Suppressor macrophage treated with lipopolysaccharide for 1 hour (primary cell): Measurements from ENCODE around the gene USF1.

Source experiments
- DNase-seq, 3 donors: peaks; one replicate each; pipeline ENCODE4 v3.0.0-alpha.2; 2020 to 2022

Gene USF1

DNA sequence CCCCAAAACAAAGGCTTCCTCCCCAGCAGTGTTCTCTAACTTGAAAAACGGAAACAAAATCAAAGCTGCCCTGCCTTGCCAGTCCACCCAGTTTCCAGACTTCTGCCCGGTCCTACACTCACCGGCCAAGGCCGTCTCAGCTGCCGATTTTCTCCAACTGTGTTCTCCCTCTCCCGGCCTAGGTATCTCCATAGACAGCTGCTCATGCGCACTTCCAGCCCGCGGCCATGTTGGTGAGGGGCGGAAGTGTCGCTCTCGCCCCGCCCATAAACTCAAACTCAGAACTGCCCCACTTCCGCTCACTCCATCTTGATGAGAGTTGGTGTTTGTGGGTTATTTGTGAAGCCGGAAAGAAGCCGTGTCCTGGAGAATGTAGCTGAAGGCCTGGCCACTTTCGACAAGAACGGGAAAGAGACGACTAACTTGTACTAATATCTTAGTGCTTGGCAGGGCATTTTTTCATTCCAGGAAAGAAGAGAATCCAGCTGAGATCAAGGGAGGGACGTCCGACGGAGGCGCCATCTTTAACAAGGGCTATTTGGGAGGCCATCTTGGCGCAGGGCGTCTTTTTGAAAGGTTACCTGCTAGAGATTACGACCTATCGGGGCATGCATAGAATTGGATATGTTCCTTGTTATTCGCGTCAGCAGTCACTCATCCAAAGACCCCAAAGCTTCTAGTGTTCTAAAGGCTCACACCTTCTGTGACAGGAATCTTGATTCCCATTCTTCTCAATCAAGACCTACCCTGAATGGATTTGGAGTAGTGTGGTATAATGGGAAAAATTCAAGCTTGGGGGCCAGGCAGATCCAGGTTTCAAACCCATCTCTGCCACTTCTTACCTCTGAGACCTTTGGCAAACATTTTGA lies at the start of gene USF1:
Gene USF1, minus strand, starts transcription at position 242 of the 869 bp plus-strand sequence. CDS start 2,702 bp downstream, outside the sequence.
- DNase-seq = peak; percentile 95 to 97 (median 97)

DNA sequence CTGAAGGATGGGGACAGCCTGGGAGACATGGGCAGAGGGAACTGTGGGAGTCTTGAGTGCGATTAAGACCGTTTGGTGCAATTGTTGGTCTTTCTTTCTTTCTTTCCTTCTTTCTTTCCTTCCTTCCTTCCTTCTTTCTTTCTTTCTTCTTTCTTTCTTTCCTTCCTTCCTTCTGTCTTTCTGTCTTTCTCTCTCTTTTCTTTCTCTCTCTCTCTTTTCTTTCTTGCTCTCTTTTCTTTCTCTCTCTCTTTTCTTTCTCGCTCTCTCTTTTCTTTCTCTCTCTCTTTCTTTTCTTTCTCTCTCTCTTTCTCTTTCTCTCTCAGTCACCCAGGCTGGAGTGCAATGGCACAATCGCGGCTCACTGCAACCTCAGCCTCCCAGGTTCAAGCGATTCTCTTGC lies 49.5 kb upstream of the USF1 start:
- no peak for DNase-seq

- DNase-seq = no peak
Measured at GRCh38 chr1:161094481-161094880, 48.7 kb upstream of the USF1 start.

- DNase-seq = peak; percentile 74 to 82 (median 75)
Measured at GRCh38 chr1:161092621-161093028, 46.8 kb upstream of the USF1 start.

- DNase-seq = no peak
Measured at GRCh38 chr1:161091796-161092507, 46.2 kb upstream of the USF1 start.

GRCh38 chr1:161091093-161091492 lies 45.3 kb upstream of the USF1 start:
- no peak for DNase-seq

- DNase-seq = no peak
Measured at GRCh38 chr1:161090617-161091016, 44.8 kb upstream of the USF1 start.

GRCh38 chr1:161089938-161090337 lies 44.2 kb upstream of the USF1 start:
- no peak for DNase-seq

DNA sequence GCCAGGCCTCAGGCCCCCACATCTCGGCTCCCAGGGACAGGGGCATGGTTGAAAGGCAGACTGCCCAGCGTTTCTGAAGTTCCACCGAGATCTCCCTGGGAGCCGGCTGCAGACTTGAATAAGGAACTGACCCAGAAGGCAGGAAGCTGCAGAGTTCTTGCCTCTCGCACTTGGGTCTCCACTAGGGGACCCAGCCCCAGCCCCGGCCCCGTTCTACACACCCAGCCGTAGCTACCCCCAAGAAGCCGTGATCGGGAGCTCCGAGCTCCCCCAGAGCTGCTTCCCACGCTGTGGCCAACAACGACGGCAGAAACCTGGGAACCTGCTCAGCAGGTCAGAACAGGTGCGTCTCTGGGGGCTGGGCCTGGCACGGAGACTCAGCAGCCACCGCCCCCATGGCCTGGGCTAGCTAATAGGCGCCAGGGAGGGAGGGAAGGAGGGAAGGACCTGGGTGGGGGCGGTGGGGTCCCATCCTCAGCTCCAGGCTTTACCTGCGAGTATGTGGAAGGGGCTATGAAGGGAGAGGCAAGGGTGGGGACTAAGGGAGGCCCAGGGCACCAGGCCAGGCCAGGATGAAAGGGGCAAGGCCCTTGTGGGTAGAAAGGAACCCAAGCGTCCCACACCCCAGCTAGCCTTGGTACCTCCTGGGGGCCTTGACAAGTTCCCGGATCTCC lies 43.6 kb upstream of the USF1 start, which contains the start of gene NECTIN4:
Gene NECTIN4, minus strand, starts transcription at position 308 of the 674 bp plus-strand sequence. Its CDS starts 262 bp downstream, at position 46.
- DNase-seq = peak; percentile 61 to 66 (median 62)

DNA sequence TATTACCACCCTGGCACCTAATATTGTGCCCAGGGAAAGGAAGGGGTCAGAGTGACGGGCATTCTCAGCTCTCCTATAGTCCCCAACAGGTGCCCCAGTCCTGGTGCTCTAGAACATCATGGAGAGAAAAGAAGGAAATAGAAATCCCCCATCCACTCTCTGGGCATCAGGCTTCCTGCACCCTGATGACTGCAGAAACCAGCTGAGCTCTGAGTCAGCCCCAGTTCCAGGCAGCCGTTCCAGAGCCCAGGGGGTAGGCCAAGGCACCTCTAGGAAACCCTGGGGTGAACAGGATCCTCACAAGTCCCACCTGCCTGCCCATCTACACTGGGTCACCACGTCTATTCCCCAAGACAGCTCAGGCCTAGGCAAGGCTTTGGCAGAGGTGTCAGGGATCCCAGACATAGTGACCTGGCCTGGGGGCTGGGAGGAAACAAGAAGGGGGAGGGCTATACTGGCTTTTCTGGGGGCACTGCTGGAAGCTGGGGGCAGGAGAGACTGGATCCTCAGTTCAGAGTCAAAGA lies 42.9 kb upstream of the USF1 start:
- DNase-seq = peak; percentile 85 to 88 (median 87)

DNA sequence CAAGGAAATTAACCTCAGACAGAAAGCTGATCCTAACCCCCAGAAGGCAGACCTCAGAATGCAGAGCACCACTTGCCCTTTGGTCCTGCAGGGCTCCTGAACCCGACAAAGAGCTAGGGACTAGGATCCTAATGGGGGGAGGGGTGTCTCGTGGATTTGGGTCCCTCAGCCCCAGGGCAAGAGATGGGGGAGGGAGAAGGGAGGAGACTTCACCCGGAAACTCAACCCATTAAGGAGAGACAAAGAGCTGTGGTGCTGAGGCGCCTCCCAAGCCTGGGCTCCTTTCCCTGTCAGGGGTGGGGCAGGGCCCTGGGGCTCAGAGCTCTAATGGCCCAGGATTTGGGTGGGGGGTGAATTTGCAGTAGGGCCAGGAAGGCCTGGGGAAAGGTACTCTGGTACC lies 40.7 kb upstream of the USF1 start:
- DNase-seq = no peak

DNA sequence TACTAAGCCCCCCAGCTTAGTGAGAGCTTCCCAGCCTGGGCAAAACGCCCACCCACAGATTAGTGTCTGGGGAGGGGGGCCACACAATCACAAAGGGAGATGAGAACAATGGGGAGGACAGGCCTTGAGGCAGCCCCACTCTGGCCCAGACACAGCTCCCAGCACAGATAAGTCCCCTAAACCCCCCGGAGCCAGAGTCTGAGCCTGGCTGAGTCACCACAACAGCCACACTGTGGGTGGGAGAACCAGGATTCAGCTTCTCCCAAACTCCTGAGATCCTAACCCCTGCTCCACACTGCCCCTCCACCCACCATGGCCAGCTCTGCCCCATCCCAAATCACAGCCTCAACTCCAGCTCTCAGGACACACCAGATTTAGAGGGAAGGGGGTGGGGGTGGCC lies 39.4 kb upstream of the USF1 start:
- DNase-seq = peak in 1 of 3 donors; percentile 34

- no peak for DNase-seq
Measured at GRCh38 chr1:161084597-161084988, 38.8 kb upstream of the USF1 start.

DNA sequence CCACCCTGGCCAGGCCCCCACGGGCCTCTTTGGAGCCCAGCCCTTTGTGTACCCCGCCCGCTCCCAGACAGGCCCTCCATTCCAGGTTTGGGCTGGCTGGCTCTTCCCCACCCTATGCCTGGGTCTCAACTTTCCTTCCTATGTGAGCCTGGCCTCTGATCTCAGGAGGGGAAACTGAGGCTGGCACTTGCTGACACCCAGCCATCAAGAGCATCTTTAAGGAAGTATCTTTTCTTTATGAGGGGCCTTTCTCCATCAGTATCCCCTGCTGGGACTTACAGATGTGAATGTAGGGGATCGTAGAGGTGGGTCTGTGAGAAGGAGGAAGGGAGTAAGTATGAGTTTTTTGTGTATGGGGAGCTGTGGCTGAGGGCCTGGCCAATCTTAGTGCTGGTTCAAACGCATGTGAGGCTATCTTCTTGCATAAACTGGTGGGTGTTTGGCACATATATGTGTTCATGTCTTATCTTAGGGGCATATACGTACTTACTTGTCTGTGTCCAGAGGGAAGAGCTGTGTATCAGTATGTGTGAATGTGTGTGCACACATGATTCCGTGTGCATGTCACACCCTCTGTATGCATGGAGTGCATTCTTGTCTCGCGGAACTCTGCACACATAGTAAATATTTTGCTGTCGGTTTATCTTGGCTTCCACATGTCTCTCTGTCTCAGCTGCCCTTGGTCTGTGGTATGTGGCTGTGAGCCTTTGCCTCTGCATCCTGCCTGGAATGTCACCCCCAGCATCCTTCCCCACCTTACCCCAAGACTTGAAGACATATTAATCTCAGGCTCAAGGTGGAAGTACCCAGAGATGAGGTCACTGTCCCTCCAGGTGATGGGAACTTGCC lies 38.2 kb upstream of the USF1 start:
- DNase-seq = no peak

GRCh38 chr1:161082996-161083747 lies 37.4 kb upstream of the USF1 start:
- DNase-seq = peak; percentile 95 to 96 (median 96)

DNA sequence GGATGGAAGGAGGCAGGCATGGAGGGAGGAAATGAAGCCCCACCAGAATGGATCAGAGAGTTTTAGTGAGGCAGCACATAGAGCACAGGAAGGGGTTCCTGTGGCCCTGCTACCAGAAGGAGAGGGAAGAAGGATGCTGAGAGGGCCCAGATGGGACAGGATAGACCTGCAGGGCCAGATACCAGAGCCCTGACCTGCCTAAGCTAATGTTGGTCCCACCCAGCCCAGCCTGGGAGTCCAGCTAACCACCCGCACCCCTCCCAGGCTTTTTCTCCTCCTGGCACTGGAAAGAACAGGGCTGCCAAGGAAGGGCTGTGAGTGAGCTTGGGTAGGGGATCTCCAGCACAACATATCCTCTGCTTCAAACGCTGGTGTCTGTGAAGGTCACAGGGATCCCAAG lies 36.7 kb upstream of the USF1 start:
- no peak for DNase-seq

DNA sequence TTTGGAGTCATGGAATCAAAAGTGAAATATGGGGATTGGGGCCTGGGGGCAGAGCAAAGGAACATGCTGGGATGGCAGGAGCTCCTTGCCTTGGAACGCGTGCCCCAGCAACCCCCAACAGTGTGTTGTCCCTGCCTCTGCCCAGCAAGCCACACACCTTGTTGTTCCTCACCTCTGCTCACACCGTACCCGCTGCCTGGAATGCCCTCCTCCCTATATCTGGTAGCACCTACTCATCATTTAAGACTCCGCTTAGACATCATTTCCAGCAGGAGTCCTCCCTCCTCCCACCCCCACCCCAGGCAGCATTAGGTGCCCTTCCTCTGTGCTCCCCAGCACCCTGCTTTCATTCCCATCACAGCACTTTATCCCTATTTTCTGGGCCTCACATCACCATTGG lies 35.7 kb upstream of the USF1 start:
- DNase-seq = no peak

GRCh38 chr1:161080441-161081405 lies 34.9 kb upstream of the USF1 start:
- DNase-seq = peak; percentile 40 to 57 (median 54)

- DNase-seq = no peak
Measured at GRCh38 chr1:161079436-161080110, 33.8 kb upstream of the USF1 start.
